Type B pancreatic cell (in vitro differentiated cells): ENCODE results near the gene GHR. TPM values are rescaled to one million over a fixed set of nuclear protein-coding genes. Genes with fewer than 3 reads are reported as not detected.

Experiments
- DNase-seq: peaks from one replicate; pipeline ENCODE4 v3.0.0; 2021; ENCODE audit warnings: mixed read lengths; ENCODE audit not compliant: unreplicated experiment; ENCODE audit errors: extremely low spot score
- H3K27ac Mint-ChIP-seq: 2 replicates; pipeline ENCODE4 v1.8.0; 2021; ENCODE audit warnings: mild to moderate bottlenecking, mixed read lengths
- H3K27me3 Mint-ChIP-seq: 2 replicates; pipeline ENCODE4 v1.8.0; 2021; ENCODE audit warnings: mixed read lengths
- H3K36me3 Mint-ChIP-seq: 2 replicates; pipeline ENCODE4 v1.8.0; 2021; ENCODE audit warnings: mixed read lengths
- H3K4me1 Mint-ChIP-seq: one replicate; pipeline ENCODE4 v1.8.0; 2021; ENCODE audit warnings: mixed read lengths; ENCODE audit not compliant: unreplicated experiment
- H3K4me3 Mint-ChIP-seq: 2 replicates; pipeline ENCODE4 v1.8.0; 2021; ENCODE audit warnings: mild to moderate bottlenecking, mixed read lengths
- H3K9me3 Mint-ChIP-seq: 2 replicates; pipeline ENCODE4 v1.8.0; 2021; ENCODE audit warnings: mixed read lengths
- total RNA-seq: library from RNA; stranded (reverse); gene quantifications from 2 replicates; pipeline ENCODE4 v1.2.1, GENCODE V29; 2021; ENCODE audit warnings: low replicate concordance
- TF ChIP-seq, protein P1 (sequence below): fragments of 200-600 bp; sonication (generic); conservative IDR thresholded peaks from 2 replicates; pipeline ENCODE4 v1.5.0; 2021; ENCODE audit warnings: antibody characterized with exemption, mild to moderate bottlenecking

The GHR gene
- total RNA-seq, 1 donor from 2014 or later = 2.6 TPM

DNA sequence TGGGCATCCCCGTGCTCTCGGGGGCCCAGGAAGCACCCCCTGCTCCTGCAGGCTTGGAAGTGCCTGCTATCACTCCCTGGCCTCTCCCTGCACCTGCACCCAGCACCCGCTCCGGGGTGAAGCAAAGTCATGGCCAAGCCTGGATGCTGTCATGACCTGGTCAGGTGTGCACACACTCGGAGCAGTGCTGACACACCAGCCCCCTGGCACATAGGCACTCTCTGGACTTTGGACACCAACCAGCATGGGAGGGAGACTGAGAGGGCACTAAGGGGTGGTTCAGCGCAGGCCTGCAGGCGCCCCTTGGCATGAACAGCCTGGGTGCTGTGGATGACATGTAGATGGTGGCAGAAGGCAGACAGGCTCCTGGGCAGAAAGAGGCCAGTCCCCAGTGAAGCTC lies 158.6 kb downstream of the GHR start:
- peaks cover 2% of the 10 kb centered on the region for H3K27me3 Mint-ChIP-seq
- H3K4me3 Mint-ChIP-seq = no peak overlapping the region
- peaks cover 5% of the 10 kb centered on the region for H3K9me3 Mint-ChIP-seq
- no peak for DNase-seq
- H3K27ac Mint-ChIP-seq = no peak overlapping the region
- peaks cover 4% of the 10 kb centered on the region for H3K36me3 Mint-ChIP-seq
- H3K4me1 Mint-ChIP-seq = peaks cover 12% of the 10 kb centered on the region
- TF ChIP-seq, protein P1, sequence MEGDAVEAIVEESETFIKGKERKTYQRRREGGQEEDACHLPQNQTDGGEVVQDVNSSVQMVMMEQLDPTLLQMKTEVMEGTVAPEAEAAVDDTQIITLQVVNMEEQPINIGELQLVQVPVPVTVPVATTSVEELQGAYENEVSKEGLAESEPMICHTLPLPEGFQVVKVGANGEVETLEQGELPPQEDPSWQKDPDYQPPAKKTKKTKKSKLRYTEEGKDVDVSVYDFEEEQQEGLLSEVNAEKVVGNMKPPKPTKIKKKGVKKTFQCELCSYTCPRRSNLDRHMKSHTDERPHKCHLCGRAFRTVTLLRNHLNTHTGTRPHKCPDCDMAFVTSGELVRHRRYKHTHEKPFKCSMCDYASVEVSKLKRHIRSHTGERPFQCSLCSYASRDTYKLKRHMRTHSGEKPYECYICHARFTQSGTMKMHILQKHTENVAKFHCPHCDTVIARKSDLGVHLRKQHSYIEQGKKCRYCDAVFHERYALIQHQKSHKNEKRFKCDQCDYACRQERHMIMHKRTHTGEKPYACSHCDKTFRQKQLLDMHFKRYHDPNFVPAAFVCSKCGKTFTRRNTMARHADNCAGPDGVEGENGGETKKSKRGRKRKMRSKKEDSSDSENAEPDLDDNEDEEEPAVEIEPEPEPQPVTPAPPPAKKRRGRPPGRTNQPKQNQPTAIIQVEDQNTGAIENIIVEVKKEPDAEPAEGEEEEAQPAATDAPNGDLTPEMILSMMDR = no peak

DNA sequence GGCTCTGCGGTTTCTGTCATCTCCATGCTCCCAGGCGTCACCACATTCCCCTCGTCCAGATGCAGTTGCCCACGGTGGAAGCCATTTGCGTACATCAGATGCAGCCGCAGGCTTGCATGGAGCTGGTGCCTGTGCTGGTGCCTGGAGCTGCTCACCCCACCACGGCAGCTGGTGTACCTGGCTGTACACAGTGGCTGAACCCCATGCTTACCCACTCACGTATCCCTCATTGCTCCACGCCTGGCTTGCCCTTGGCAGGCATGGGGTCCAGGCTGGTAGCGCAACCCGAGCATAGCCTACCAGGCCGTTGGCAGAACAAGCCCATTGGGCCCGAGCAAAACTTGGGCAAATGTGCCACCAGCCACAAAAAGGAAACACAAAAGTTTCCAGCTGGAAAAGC lies 159.5 kb downstream of the GHR start:
- H3K36me3 Mint-ChIP-seq = peaks cover 4% of the 10 kb centered on the region
- no peak overlapping the region for H3K27ac Mint-ChIP-seq

DNA sequence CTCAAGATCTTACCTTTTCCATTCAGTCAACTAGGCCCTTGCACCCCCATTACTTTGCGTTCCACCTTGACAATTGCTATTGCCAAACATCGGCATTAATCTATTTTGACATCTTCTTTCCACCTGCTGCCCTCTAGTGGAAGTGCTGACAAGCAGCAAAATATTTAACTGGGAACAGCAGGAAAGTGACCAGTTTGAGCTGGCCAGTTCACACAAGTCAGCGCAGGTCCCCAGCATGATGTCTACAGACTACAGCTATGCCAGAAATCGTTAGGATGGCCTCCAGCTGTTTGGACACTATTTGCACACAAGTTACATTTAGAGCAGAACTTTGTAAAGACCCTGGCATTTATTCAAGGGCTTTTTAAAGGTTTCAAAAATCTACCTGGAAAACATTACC lies 160.1 kb downstream of the GHR start:
- no peak overlapping the region for H3K27ac Mint-ChIP-seq
- DNase-seq = no peak
- TF ChIP-seq, protein P1 = peak; percentile 83
- peaks cover 5% of the 10 kb centered on the region for H3K9me3 Mint-ChIP-seq
- H3K4me1 Mint-ChIP-seq = peaks cover 17% of the 10 kb centered on the region
- peaks cover 2% of the 10 kb centered on the region for H3K27me3 Mint-ChIP-seq
- no peak overlapping the region for H3K4me3 Mint-ChIP-seq
- peaks cover 4% of the 10 kb centered on the region for H3K36me3 Mint-ChIP-seq

More for the DNA sequence above, 159.5 kb downstream of the GHR start:
- Mint-ChIP-seq H3K9me3 (peaks cover 5% of the 10 kb centered on the region), H3K4me3 (no peak overlapping the region), H3K27me3 (peaks cover 2% of the 10 kb centered on the region), H3K4me1 (peaks cover 17% of the 10 kb centered on the region)
- TF ChIP-seq, protein P1 = no peak
- DNase-seq = no peak

DNA sequence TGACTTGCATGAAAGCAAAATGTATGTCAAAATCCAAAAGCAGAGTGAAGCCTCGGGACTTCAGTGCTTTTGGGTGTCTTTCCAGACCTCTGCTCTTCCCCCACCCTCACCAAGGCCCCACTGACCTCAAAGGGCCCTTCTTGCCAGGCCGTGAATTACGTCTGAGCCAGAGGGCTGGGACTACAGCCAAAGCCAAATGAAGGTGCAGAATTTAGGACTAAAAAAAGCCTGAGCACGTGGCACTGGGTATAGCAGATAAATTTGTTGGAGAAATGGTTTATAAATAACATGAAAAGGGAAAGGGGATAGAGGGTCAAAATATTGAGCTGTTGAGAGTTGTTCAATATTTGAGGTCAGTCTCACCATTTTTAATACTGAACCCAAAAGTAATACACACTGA lies 163.4 kb downstream of the GHR start:
- H3K4me1 Mint-ChIP-seq = peaks cover 31% of the 10 kb centered on the region

DNA sequence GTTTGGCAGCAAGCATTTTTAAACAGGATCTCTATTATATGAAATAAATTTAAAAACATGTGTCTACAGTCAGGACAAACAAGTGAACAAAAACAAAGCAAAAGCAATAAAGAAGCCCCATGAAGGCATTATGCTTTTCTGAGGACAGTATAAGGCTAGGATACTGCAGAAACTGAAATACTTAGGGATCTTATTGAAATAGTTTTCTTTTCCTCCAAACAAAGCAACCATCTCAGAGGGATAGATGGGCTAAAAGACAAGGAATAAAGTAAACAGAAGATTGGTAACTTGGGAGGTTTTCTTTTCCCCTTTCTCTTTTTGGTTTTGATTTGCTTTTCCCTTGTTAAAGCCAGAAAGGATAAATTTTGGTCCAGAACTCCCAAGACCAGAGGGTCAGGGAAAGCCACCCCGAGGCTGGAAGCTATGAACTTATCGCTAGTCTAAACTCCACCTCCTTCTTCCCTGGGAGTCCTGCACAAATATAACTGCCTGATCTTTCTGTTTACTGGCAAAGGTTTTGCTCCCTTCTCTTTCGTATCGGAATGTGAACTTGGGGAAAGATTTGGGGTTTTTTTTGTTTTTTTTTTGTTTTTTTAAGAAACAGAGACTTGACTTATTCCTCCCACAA lies 164.0 kb downstream of the GHR start:
- Mint-ChIP-seq H3K4me1 (peaks cover 31% of the 10 kb centered on the region), H3K4me3 (no peak overlapping the region), H3K9me3 (peaks cover 5% of the 10 kb centered on the region), H3K27me3 (peaks cover 2% of the 10 kb centered on the region), H3K27ac (no peak overlapping the region), H3K36me3 (peaks cover 4% of the 10 kb centered on the region)
- DNase-seq = no peak
- TF ChIP-seq, protein P1 = no peak

More for the DNA sequence above, 163.4 kb downstream of the GHR start:
- H3K27me3 Mint-ChIP-seq = peaks cover 2% of the 10 kb centered on the region
- no peak overlapping the region for H3K27ac Mint-ChIP-seq
- peaks cover 4% of the 10 kb centered on the region for H3K36me3 Mint-ChIP-seq
- TF ChIP-seq, protein P1 = no peak
- DNase-seq = no peak
- peaks cover 5% of the 10 kb centered on the region for H3K9me3 Mint-ChIP-seq
- H3K4me3 Mint-ChIP-seq = no peak overlapping the region

DNA sequence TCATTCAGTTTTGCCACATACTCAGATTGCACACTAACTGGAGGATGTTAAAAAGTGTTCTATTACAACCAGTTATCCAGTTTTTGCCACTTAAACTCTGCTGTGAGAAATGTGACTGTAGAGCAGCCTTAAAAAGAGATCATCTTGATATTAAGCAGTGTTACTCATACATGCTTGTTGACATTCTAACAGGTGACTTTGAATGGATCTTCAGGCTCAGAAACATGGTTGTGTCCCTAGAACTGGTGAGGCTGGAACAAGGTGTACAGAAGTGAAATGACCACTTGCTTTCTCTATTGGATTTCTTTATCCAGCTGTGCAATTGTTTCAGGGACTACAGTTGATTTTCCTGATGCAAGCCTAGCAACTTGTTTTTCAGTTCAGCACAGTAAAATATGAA lies 167.3 kb downstream of the GHR start:
- no peaks in the 10 kb centered on the region for H3K27me3 Mint-ChIP-seq
- H3K4me3 Mint-ChIP-seq = no peak overlapping the region
- H3K27ac Mint-ChIP-seq = peak overlapping the region; percentile 67
- TF ChIP-seq, protein P1 = no peak
- H3K36me3 Mint-ChIP-seq = no peaks in the 10 kb centered on the region
- H3K9me3 Mint-ChIP-seq = no peaks in the 10 kb centered on the region
- H3K4me1 Mint-ChIP-seq = peaks cover 27% of the 10 kb centered on the region
- no peak for DNase-seq
